ENCODE data around the gene TSHZ2.

DNA sequence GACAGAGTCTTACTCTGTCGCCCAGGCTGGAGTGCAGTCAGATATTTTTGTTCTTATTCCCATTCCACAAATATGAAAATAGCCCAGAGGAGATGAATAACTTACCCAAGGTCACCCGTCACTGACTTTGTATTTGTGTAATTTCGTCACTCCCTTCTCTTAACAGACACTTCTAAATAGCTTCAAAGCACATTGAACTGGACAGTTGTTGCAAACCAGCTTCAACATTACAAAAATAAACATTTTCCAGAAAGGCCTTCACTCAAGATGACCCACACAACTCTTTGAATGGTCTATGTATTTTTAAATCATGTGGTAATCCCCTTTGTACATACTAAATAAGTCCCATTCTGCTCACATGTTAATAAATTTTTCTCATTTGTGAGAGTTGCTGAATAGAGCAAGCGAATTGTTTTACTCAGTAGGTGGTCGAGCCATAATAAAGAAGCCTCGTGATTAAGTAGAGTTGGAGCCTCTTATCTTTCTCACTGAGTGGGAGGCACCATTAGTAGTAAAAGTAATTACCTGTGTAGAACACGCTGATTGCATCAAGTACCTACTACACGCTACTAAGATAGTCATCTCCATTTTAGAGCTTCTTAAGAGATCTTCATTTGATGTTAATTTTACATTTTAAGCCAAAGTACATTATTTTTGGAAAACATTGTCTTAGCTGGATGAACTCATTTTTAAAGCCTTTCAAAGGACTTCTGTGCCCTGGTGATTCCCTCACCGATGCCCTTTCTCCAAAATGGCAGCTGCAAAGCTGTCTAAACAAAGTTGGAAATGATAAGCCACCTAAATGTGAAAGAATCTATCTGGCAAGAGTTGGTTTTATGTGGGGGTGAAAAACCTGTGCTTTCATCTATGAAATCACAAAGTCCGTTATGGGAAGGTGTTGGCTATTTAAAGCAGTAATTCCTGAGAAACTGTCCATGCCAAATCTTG, 110.0 kb downstream of the TSHZ2 start:
- TF ChIP-seq YY1 (IDR thresholded peaks at IDR 0.05; ENCODE audit: insufficient read depth, insufficient read length) = no peak
- TF ChIP-seq ZNF274 (IDR thresholded peaks at IDR 0.05; ENCODE audit: low read depth, low read length) = no peak

Measured in NT2/D1 (cell line).